Loucy (cell line): ENCODE results near the gene TUBB2B.

Source experiments
- H2AFZ ChIP-seq: fragments of 200-600 bp; sonication (generic); 2 replicates; pipeline ENCODE4 v1.6.0; 2016; ENCODE audit warnings: antibody characterized with exemption, mild to moderate bottlenecking, low read length, moderate library complexity
- H3F3A ChIP-seq: fragments of 200-600 bp; 2 replicates; pipeline ENCODE4 v1.6.0; 2016; ENCODE audit warnings: antibody characterized with exemption, low read depth, mild to moderate bottlenecking
- H3K27me3 ChIP-seq: fragments of 200-600 bp; sonication (generic); 2 replicates; pipeline ENCODE4 v1.6.1; 2014; ENCODE audit warnings: low read length, mild to moderate bottlenecking; ENCODE audit not compliant: insufficient read depth, poor library complexity, severe bottlenecking
- H3K36me3 ChIP-seq: fragments of 200-600 bp; sonication (generic); 2 replicates; pipeline ENCODE4 v1.6.1; 2016; ENCODE audit warnings: low read length; ENCODE audit not compliant: insufficient read depth
- H3K4me1 ChIP-seq: fragments of 200-600 bp; sonication (generic); 2 replicates; pipeline ENCODE4 v1.5.1; 2014; ENCODE audit warnings: low read length, mild to moderate bottlenecking; ENCODE audit not compliant: insufficient read depth, poor library complexity, severe bottlenecking
- H3K4me2 ChIP-seq: fragments of 200-600 bp; sonication (generic); 2 replicates; pipeline ENCODE4 v1.6.0; 2014; ENCODE audit warnings: antibody characterized with exemption, low read length, low read depth, mild to moderate bottlenecking; ENCODE audit not compliant: poor library complexity, severe bottlenecking
- H3K4me3 ChIP-seq: fragments of 200-600 bp; sonication (generic); 2 replicates; pipeline ENCODE4 v1.5.1; 2014; ENCODE audit warnings: low read length, mild to moderate bottlenecking, mixed read lengths; ENCODE audit not compliant: poor library complexity, severe bottlenecking
- H3K79me2 ChIP-seq: fragments of 200-600 bp; sonication (generic); 2 replicates; pipeline ENCODE4 v1.6.1; 2014; ENCODE audit warnings: low read length; ENCODE audit not compliant: insufficient read depth
- H3K9ac ChIP-seq: fragments of 200-600 bp; sonication (generic); 2 replicates; pipeline ENCODE4 v1.6.0; 2014; ENCODE audit warnings: mild to moderate bottlenecking, low read depth, low read length, moderate library complexity; ENCODE audit not compliant: poor library complexity, severe bottlenecking
- H3K9me2 ChIP-seq: fragments of 200-600 bp; sonication (generic); replicated peaks from 2 replicates; pipeline ENCODE4 v1.6.1; 2016; ENCODE audit warnings: low read depth, low read length, mixed read lengths
- H3K9me3 ChIP-seq: fragments of 200-600 bp; sonication (generic); 2 replicates; pipeline ENCODE4 v1.6.1; 2014; ENCODE audit warnings: mild to moderate bottlenecking, antibody characterized with exemption, low read length, low read depth; ENCODE audit not compliant: insufficient read depth
- H4K20me1 ChIP-seq: fragments of 200-600 bp; sonication (generic); 2 replicates; pipeline ENCODE4 v1.6.0; 2014; ENCODE audit warnings: antibody characterized with exemption, low read length, mild to moderate bottlenecking; ENCODE audit not compliant: insufficient read depth, poor library complexity, severe bottlenecking
- EZH2phosphoT487 ChIP-seq: fragments of 200-600 bp; IDR thresholded peaks from 2 replicates; pipeline ENCODE4 v1.6.1; 2018; ENCODE audit warnings: antibody characterized with exemption, mild to moderate bottlenecking, moderate library complexity, borderline replicate concordance
- TF ChIP-seq, protein P1 (sequence below): fragments of 200-600 bp; sonication (generic); conservative IDR thresholded peaks from 2 replicates; pipeline ENCODE4 v1.5.1; 2014; ENCODE audit warnings: mild to moderate bottlenecking, antibody characterized with exemption, low read length

TUBB2B gene

DNA sequence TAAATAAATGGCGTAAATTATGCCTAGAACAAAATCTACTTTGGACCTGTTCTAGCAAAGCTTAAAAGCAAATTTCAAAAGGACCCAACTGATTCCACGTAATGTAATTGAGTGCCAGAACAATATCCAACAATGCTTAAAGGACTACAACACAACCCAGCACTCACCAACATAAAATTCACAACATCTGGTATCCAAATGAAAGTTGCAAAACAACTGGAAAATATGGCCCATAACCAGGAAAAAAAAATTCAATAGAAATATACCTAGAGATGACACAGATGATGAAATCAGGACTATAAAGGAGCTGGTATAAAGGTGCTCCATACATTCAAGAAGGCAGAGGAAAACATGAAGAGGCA lies 14.1 kb downstream of the TUBB2B start:
- Histone ChIP-seq H3K9ac (no peak overlapping the region), H2AFZ (no peak overlapping the region), H3K4me3 (no peak overlapping the region), H4K20me1 (no peaks in the 10 kb centered on the region), H3F3A (no peaks in the 10 kb centered on the region), H3K4me2 (no peak overlapping the region), H3K4me1 (no peaks in the 10 kb centered on the region), H3K36me3 (no peaks in the 10 kb centered on the region), H3K9me2 (no peaks in the 10 kb centered on the region), H3K9me3 (no peaks in the 10 kb centered on the region), H3K27me3 (no peaks in the 10 kb centered on the region), H3K79me2 (no peaks in the 10 kb centered on the region)
- TF ChIP-seq, protein P1, sequence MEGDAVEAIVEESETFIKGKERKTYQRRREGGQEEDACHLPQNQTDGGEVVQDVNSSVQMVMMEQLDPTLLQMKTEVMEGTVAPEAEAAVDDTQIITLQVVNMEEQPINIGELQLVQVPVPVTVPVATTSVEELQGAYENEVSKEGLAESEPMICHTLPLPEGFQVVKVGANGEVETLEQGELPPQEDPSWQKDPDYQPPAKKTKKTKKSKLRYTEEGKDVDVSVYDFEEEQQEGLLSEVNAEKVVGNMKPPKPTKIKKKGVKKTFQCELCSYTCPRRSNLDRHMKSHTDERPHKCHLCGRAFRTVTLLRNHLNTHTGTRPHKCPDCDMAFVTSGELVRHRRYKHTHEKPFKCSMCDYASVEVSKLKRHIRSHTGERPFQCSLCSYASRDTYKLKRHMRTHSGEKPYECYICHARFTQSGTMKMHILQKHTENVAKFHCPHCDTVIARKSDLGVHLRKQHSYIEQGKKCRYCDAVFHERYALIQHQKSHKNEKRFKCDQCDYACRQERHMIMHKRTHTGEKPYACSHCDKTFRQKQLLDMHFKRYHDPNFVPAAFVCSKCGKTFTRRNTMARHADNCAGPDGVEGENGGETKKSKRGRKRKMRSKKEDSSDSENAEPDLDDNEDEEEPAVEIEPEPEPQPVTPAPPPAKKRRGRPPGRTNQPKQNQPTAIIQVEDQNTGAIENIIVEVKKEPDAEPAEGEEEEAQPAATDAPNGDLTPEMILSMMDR: no peak
- TF ChIP-seq EZH2phosphoT487: no peak

DNA sequence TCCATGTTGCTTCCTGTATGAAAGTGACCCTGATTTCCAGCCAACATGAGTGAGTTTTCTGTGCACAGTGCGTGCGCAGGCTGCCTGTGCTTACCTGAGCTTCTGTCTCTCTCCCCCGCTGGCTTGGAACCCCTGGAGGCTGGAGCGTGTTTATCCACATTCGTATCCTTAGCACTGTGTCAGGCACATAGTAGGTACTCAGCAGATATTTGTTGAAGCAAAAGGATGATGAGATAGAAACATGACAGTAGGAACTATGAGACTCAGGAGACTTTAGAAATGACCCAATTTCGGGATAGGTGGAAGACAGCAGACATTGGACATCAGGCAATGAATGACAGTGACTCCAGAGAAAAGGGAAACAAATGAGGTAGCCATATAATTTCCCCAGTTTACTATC lies 15.2 kb downstream of the TUBB2B start:
- Histone ChIP-seq H3K4me1 (no peaks in the 10 kb centered on the region), H3K4me2 (no peak overlapping the region), H3K4me3 (no peak overlapping the region), H3K9me2 (no peaks in the 10 kb centered on the region), H3K36me3 (no peaks in the 10 kb centered on the region), H4K20me1 (no peaks in the 10 kb centered on the region), H3K9ac (no peak overlapping the region), H3K79me2 (no peaks in the 10 kb centered on the region), H3K9me3 (no peaks in the 10 kb centered on the region), H3K27me3 (no peaks in the 10 kb centered on the region), H3F3A (no peaks in the 10 kb centered on the region), H2AFZ (no peak overlapping the region)
- TF ChIP-seq EZH2phosphoT487: no peak
- TF ChIP-seq, protein P1: no peak

DNA sequence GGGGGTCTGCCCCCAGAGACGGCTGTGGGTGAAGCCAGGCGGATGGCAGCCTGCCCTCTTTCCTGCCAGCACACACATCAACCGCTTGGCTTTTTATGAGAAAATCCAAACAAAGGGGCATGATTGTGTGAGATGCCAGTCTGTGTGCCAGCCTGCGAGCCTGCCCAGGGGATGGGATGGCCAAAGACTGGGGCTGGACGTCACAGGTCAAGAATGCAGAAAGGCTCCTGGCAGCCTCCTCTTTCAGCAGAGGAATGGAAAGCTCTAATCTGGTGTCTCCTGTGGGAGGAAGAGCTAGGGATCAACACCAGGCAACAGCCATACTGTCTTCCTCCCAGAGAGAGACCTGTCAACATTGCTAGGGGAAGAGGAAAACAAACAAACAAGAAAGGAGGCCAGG lies 15.8 kb downstream of the TUBB2B start:
- Histone ChIP-seq H3K9me3 (no peaks in the 10 kb centered on the region), H4K20me1 (no peaks in the 10 kb centered on the region), H3K79me2 (no peaks in the 10 kb centered on the region), H3F3A (no peaks in the 10 kb centered on the region), H3K4me1 (no peaks in the 10 kb centered on the region), H3K9ac (no peak overlapping the region), H3K27me3 (no peaks in the 10 kb centered on the region), H3K9me2 (no peaks in the 10 kb centered on the region), H3K36me3 (no peaks in the 10 kb centered on the region), H2AFZ (no peak overlapping the region), H3K4me2 (no peak overlapping the region), H3K4me3 (no peak overlapping the region)
- TF ChIP-seq, protein P1: no peak
